B cell (primary cell): ENCODE data around the gene CKMT2.

ENCODE experiments used
- EZH2 ChIP-seq: IDR thresholded peaks from 2 replicates; pipeline ENCODE4 v1.6.1; 2012; ENCODE audit warnings: borderline replicate concordance, low read depth, mild to moderate bottlenecking, moderate library complexity, low read length; ENCODE audit not compliant: insufficient read depth, poor library complexity, severe bottlenecking
- TF ChIP-seq, protein P1 (sequence below): fragments of 200-600 bp; IDR thresholded peaks from one replicate; pipeline ENCODE4 v1.8.0; 2022; ENCODE audit warnings: antibody characterized with exemption, mild to moderate bottlenecking

DNA sequence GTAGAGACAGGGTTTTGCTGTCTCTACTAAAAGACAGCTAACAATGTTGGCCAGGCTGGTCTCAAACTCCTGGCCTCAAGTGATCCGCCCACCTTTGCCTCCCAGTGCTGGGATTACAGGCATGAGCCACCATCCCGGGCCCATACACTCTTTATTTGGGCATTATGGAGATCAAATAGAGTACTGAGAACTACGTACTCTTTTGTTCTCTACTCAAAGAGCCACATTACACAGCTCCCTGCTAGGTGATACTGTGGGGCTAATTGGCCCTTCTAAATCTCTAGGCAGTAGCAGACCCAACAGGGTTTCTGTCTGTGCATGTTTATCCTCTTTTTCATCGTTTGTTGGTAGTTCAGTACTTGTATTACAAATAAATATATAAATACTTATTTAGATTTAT lies 16.1 kb downstream of the CKMT2 start:
- no peak for TF ChIP-seq EZH2
- TF ChIP-seq, protein P1, sequence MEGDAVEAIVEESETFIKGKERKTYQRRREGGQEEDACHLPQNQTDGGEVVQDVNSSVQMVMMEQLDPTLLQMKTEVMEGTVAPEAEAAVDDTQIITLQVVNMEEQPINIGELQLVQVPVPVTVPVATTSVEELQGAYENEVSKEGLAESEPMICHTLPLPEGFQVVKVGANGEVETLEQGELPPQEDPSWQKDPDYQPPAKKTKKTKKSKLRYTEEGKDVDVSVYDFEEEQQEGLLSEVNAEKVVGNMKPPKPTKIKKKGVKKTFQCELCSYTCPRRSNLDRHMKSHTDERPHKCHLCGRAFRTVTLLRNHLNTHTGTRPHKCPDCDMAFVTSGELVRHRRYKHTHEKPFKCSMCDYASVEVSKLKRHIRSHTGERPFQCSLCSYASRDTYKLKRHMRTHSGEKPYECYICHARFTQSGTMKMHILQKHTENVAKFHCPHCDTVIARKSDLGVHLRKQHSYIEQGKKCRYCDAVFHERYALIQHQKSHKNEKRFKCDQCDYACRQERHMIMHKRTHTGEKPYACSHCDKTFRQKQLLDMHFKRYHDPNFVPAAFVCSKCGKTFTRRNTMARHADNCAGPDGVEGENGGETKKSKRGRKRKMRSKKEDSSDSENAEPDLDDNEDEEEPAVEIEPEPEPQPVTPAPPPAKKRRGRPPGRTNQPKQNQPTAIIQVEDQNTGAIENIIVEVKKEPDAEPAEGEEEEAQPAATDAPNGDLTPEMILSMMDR, result no peak
